Kidney (tissue), 14 donors: ENCODE measurements around the gene TMEM156. TPM values are rescaled to one million over a fixed set of nuclear protein-coding genes. Genes with fewer than 3 reads are reported as not detected.

Source experiments
- DNase-seq, 5 donors: peaks; one replicate each; pipeline ENCODE4 v3.0.0-alpha.2; 2013 to 2020
- FAIRE-seq: peaks from 2 replicates; lab custom pipeline; 2012; peaks lifted over from hg19 to GRCh38; lab: Jason Lieb, UNC
- H3K27ac ChIP-seq, 2 donors: one replicate each; pipeline ENCODE4 v1.7.0; 2013; ENCODE audit warnings: low read depth in 2 of 2, low read length in 2 of 2, inconsistent platforms in 1 of 2
- H3K27me3 ChIP-seq: one replicate; pipeline ENCODE4 v1.7.1; 2013; ENCODE audit warnings: low read length, inconsistent platforms; ENCODE audit not compliant: control insufficient read depth, insufficient read depth
- H3K36me3 ChIP-seq, 3 donors: one replicate each; pipeline versions ENCODE4 v1.7.0 to v1.7.1; 2013; ENCODE audit warnings: low read length in 3 of 3, control low read depth in 1 of 3, inconsistent platforms in 1 of 3; ENCODE audit not compliant: insufficient read depth in 3 of 3, control insufficient read depth in 2 of 3
- H3K4me1 ChIP-seq, 3 donors: one replicate each; pipeline versions ENCODE4 v1.7.0 to v1.7.1; 2013; ENCODE audit warnings: low read length in 3 of 3, inconsistent platforms in 1 of 3, low read depth in 1 of 3; ENCODE audit not compliant: control insufficient read depth in 2 of 3, insufficient read depth in 2 of 3
- H3K4me3 ChIP-seq, 3 donors: one replicate each; pipeline versions ENCODE4 v1.7.0 to v1.8.1; 2013; ENCODE audit warnings: low read length in 3 of 3, control low read depth in 1 of 3, inconsistent platforms in 1 of 3
- H3K9ac ChIP-seq, 3 donors: one replicate each; pipeline versions ENCODE4 v1.7.0 to v1.7.1; 2013; ENCODE audit warnings: low read length in 3 of 3, control low read depth in 1 of 3, inconsistent platforms in 1 of 3
- H3K9me3 ChIP-seq, 3 donors: one replicate each; pipeline versions ENCODE4 v1.7.0 to v1.7.1; 2013; ENCODE audit warnings: low read length in 3 of 3, control low read depth in 1 of 3, inconsistent platforms in 1 of 3; ENCODE audit not compliant: control insufficient read depth in 2 of 3, insufficient read depth in 1 of 3
- CTCF ChIP-seq: IDR thresholded peaks from 3 replicates; pipeline ENCODE4 v1.5.1; 2012; ENCODE audit warnings: mild to moderate bottlenecking, moderate library complexity, borderline replicate concordance; ENCODE audit not compliant: insufficient read depth; ENCODE audit errors: extremely low read depth
- intact Hi-C: fragments of 100-400 bp; cut with DNase I; formaldehyde crosslinking; loops from one replicate; pipeline ENCODE4 v1.11.1; 2022
- polyA plus RNA-seq: library from polyadenylated mRNA; stranded (reverse); fragments of 350-450 nt; fragmentation: Illumina TruSeq; extraction: RNeasy Lipid Tissue Mini Kit (QIAGEN cat#74804); gene quantifications from one replicate; pipeline ENCODE4 v1.2.3, GENCODE V29; 2014; ENCODE audit warnings: low read depth, low replicate concordance; ENCODE audit not compliant: insufficient read depth
- total RNA-seq: library from RNA; stranded (reverse); fragmentation: NEBNext Ultra II Directional; extraction: Animal tissue kit (Norgen Biotek cat#: 25700); gene quantifications from one replicate; pipeline ENCODE4 v1.2.1, GENCODE V29; 2021
- donor health status: control.
- donor health status: control.
- donor health status: control.
- donor health status: control.
- donor health status: control.
- donor health status: DM: yes; HTN: yes; CAD: no.
- donor health status: Normal renal cell carcinoma (clear cell type).

Gene TMEM156
- total and polyA plus RNA-seq, 2 donors from 2014 or later: 1.8 to 3.5 TPM

GRCh38 chr4:38952017-38952416 is 80.2 kb downstream of the TMEM156 start:
- no peak overlapping the region for H3K4me3 ChIP-seq
- no peak overlapping the region for H3K27ac ChIP-seq
- no peak for FAIRE-seq
- intact Hi-C loops: no loop called here
- H3K36me3 ChIP-seq: no peaks in the 10 kb centered on the region
- no peak overlapping the region for H3K9ac ChIP-seq
- H3K27me3 ChIP-seq: no peaks in the 10 kb centered on the region
- peak in 2 of 5 donors; percentile 37 to 47 for DNase-seq
- no peaks in the 10 kb centered on the region for H3K9me3 ChIP-seq
- no peak for TF ChIP-seq CTCF
- H3K4me1 ChIP-seq: no peaks in the 10 kb centered on the region

- TF ChIP-seq CTCF: no peak
- Histone ChIP-seq H3K27me3 (no peaks in the 10 kb centered on the region), H3K27ac (no peak overlapping the region), H3K4me1 (no peaks in the 10 kb centered on the region), H3K9me3 (no peaks in the 10 kb centered on the region), H3K9ac (no peak overlapping the region), H3K36me3 (no peaks in the 10 kb centered on the region), H3K4me3 (no peak overlapping the region)
- FAIRE-seq (no peak), DNase-seq (no peak)
- intact Hi-C loops: no loop called here
Observed at GRCh38 chr4:38951598-38951997, 80.6 kb downstream of the TMEM156 start.

GRCh38 chr4:38950734-38951133 is 81.5 kb downstream of the TMEM156 start:
- H3K9me3 ChIP-seq: no peaks in the 10 kb centered on the region
- H3K27me3 ChIP-seq: no peaks in the 10 kb centered on the region
- no peaks in the 10 kb centered on the region for H3K36me3 ChIP-seq
- TF ChIP-seq CTCF: no peak
- no peaks in the 10 kb centered on the region for H3K4me1 ChIP-seq
- H3K9ac ChIP-seq: no peak overlapping the region
- H3K27ac ChIP-seq: no peak overlapping the region
- FAIRE-seq (no peak), DNase-seq (no peak)
- no peak overlapping the region for H3K4me3 ChIP-seq
- intact Hi-C loops: no loop called here

GRCh38 chr4:38950159-38950558 is 82.0 kb downstream of the TMEM156 start:
- FAIRE-seq (no peak), DNase-seq (no peak)
- Histone ChIP-seq H3K9me3 (no peaks in the 10 kb centered on the region), H3K27ac (no peak overlapping the region), H3K36me3 (peaks cover 0 to under 1% (median 0%) of the 10 kb centered on the region in 3 donors), H3K9ac (no peak overlapping the region), H3K4me3 (no peak overlapping the region), H3K4me1 (no peaks in the 10 kb centered on the region), H3K27me3 (no peaks in the 10 kb centered on the region)
- intact Hi-C loops: no loop called here
- TF ChIP-seq CTCF: no peak
